ENCODE measurements around the gene LMTK3.

DNA sequence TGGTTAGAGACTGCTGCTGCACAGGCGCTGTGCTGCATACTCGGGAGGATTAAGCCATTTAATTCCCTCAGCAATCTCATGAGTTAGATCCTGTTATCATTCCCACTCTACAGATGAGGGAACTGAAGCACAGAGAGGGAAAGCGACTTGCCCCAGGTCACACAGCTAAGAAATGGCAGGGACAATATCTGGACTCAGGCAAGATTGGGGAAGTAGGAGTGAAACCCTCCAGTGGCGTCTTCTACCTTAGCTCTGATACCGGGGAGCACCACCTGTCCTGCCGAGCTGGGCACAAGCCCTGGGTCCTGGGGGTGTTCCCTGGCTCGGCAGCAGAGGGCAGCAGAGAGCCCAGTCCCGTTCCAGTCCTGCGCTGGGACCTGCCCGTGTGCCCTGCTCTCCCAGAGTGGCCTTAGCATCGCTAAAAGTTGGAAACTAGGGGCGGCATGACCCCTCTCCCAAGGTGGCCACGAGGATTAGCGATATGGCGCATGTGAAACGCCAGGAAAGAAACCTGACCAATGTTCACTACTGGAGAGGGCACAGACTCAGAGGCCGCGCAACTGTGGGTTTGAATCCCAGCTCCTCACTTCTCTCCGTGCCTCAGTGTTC lies 21.9 kb downstream of the LMTK3 start:
- TF ChIP-seq, protein P1, sequence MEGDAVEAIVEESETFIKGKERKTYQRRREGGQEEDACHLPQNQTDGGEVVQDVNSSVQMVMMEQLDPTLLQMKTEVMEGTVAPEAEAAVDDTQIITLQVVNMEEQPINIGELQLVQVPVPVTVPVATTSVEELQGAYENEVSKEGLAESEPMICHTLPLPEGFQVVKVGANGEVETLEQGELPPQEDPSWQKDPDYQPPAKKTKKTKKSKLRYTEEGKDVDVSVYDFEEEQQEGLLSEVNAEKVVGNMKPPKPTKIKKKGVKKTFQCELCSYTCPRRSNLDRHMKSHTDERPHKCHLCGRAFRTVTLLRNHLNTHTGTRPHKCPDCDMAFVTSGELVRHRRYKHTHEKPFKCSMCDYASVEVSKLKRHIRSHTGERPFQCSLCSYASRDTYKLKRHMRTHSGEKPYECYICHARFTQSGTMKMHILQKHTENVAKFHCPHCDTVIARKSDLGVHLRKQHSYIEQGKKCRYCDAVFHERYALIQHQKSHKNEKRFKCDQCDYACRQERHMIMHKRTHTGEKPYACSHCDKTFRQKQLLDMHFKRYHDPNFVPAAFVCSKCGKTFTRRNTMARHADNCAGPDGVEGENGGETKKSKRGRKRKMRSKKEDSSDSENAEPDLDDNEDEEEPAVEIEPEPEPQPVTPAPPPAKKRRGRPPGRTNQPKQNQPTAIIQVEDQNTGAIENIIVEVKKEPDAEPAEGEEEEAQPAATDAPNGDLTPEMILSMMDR (IDR thresholded peaks at IDR 0.05) = peak; percentile 80 to 97 (median 94)
- TF ChIP-seq POLR2A (IDR thresholded peaks at IDR 0.05) = no peak
- no peak for TF ChIP-seq EP300 (IDR thresholded peaks at IDR 0.05)
